ENCODE results near the gene AUTS2. TPM values are rescaled to one million over a fixed set of nuclear protein-coding genes. Genes with fewer than 3 reads are reported as not detected.

AUTS2 gene
- total and polyA plus RNA-seq, 2 of the 8 experiments (the other 6 are each of a cell fraction or from before 2014, with no cell fraction given): 25.9 to 101 TPM

- CTCF ChIA-PET (ENCODE audit: partially characterized antibody): no interaction called here
- H4K8ac ChIP-seq (ENCODE audit: extremely low read depth, insufficient read depth, low read length): no peak overlapping the region
- 84% methylated on average over 4 of the region's 4 CpGs; no CpG with 5 or more reads in 1 of the 2 experiments for whole genome bisulfite sequencing, 2 experiments (ENCODE audit: extremely low coverage in 1 of 2, insufficient coverage in 1 of 2, insufficient read length in 1 of 2, insufficient replicate concordance in 2 of 2, low coverage in 1 of 2, low lambda C conversion rate in 2 of 2, missing lambda C conversion rate in 1 of 2)
- TF ChIP-seq HDAC6 (IDR thresholded peaks at IDR 0.05; ENCODE audit: low read depth, low read length): no peak
- TF ChIP-seq BCL11A (IDR thresholded peaks at IDR 0.05; ENCODE audit: low read depth in 2 of 2, low read length in 2 of 2): no peak
- TF ChIP-seq EP300 (IDR thresholded peaks at IDR 0.05; ENCODE audit: borderline replicate concordance in 1 of 2, low read depth in 2 of 2, low read length in 2 of 2): no peak
- TF ChIP-seq BACH1 (IDR thresholded peaks at IDR 0.05; ENCODE audit: low read length): no peak
- no peak for TF ChIP-seq SP4 (IDR thresholded peaks at IDR 0.05; ENCODE audit: low read length)
- TF ChIP-seq TEAD4 (IDR thresholded peaks at IDR 0.05; ENCODE audit: low read depth, low read length): no peak
- no peak for TF ChIP-seq SIRT6 (IDR thresholded peaks at IDR 0.05; ENCODE audit: low read length)
- TF ChIP-seq RBBP5 (IDR thresholded peaks at IDR 0.05; ENCODE audit: borderline replicate concordance, low read depth, low read length): no peak
- no peak for TF ChIP-seq HDAC2 (IDR thresholded peaks at IDR 0.05; ENCODE audit: borderline replicate concordance in 1 of 2, low read depth in 2 of 2, low read length in 2 of 2)
- no peak for TF ChIP-seq GTF2F1 (IDR thresholded peaks at IDR 0.05; ENCODE audit: borderline replicate concordance, low read depth, low read length)
- TF ChIP-seq, protein P1, sequence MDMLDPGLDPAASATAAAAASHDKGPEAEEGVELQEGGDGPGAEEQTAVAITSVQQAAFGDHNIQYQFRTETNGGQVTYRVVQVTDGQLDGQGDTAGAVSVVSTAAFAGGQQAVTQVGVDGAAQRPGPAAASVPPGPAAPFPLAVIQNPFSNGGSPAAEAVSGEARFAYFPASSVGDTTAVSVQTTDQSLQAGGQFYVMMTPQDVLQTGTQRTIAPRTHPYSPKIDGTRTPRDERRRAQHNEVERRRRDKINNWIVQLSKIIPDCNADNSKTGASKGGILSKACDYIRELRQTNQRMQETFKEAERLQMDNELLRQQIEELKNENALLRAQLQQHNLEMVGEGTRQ (IDR thresholded peaks at IDR 0.05; ENCODE audit: low read length): no peak
- no peak for TF ChIP-seq ZNF274 (IDR thresholded peaks at IDR 0.05; ENCODE audit: borderline replicate concordance, extremely low read depth, low read length)
Observed at GRCh38 chr7:70352088-70352487, 753.8 kb downstream of the AUTS2 start.

More at GRCh38 chr7:70352088-70352487, 753.8 kb downstream of the AUTS2 start:
- POLR2A ChIA-PET (ENCODE audit: partially characterized antibody): no interaction called here
- Histone ChIP-seq H3K27ac (ENCODE audit: low read depth, low read length) (no peak overlapping the region), H2BK120ac (replicated peaks; ENCODE audit: low read depth, low read length) (no peak overlapping the region), H3K23me2 (ENCODE audit: low read depth, low read length) (peaks cover 3% of the 10 kb centered on the region; the same call in 1 of the 2 replicates), H2BK12ac (ENCODE audit: low read depth, low read length) (no peak overlapping the region), H3K79me1 (ENCODE audit: low read depth, low read length) (no peaks in the 10 kb centered on the region), H3K23ac (ENCODE audit: insufficient read length) (no peak overlapping the region), H4K20me1 (replicated peaks in 1 of 2; ENCODE audit: control insufficient read depth in 1 of 2, insufficient read depth in 2 of 2, low read length in 2 of 2) (no peaks in the 10 kb centered on the region), H4K5ac (ENCODE audit: insufficient read length, low read depth, low read length) (no peak overlapping the region), H3K14ac (ENCODE audit: insufficient read length) (no peak overlapping the region), H3K9ac (replicated peaks in 1 of 4; ENCODE audit: extremely low read depth in 1 of 4, low read depth in 3 of 4, low read length in 3 of 4) (no peak overlapping the region), H2BK15ac (ENCODE audit: low read length) (no peak overlapping the region), H3K4ac (replicated peaks; ENCODE audit: insufficient read length, low read depth, low read length) (no peak overlapping the region), H3K4me1 (replicated peaks in 1 of 4; ENCODE audit: control insufficient read depth in 3 of 4, insufficient read depth in 4 of 4, low read length in 3 of 4) (peaks cover 0 to 3% (median 0%) of the 10 kb centered on the region in 4 experiments; a peak in 3 of 7 replicates), H2AFZ (ENCODE audit: low read length) (no peak overlapping the region), H2BK5ac (ENCODE audit: low read depth, low read length) (no peak overlapping the region), H3K56ac (replicated peaks; ENCODE audit: insufficient read length, low read depth, low read length) (no peak overlapping the region), H3K9me3 (ENCODE audit: insufficient read depth in 2 of 2, low read depth in 1 of 2, low read length in 1 of 2) (no peaks in the 10 kb centered on the region), H3K36me3 (ENCODE audit: control insufficient read depth in 2 of 4, insufficient read depth in 4 of 4, low read length in 3 of 4) (no peaks in the 10 kb centered on the region), H3K27me3 (replicated peaks in 1 of 4; ENCODE audit: control insufficient read depth in 3 of 4, extremely low read depth in 1 of 4, insufficient read depth in 3 of 4, low read length in 3 of 4) (peaks cover 0 to 2% (median 0%) of the 10 kb centered on the region in 4 experiments; a peak in 1 of 7 replicates), H3K79me2 (ENCODE audit: control insufficient read depth in 1 of 2, insufficient read depth in 2 of 2, low read length in 2 of 2) (no peaks in the 10 kb centered on the region), H4K91ac (replicated peaks; ENCODE audit: insufficient read length, low read length) (no peak overlapping the region), H2AK5ac (ENCODE audit: low read depth, low read length) (no peak overlapping the region), H2BK20ac (ENCODE audit: low read length) (no peak overlapping the region), H3K4me3 (ENCODE audit: extremely low read depth in 1 of 4, insufficient read depth in 2 of 4, low read depth in 3 of 4, low read length in 4 of 4) (no peak overlapping the region), H3K18ac (ENCODE audit: extremely low read depth, low read length) (no peak overlapping the region), H3K4me2 (ENCODE audit: insufficient read depth in 1 of 2, low read depth in 2 of 2, low read length in 2 of 2) (no peak overlapping the region)
- DNase-seq (ENCODE audit: low read depth in 1 of 2, low spot score in 2 of 2) (no peak), FAIRE-seq (no peak)
